GM12878 (cell line): Measurements from ENCODE around the gene USP46. TPM values are rescaled to one million over a fixed set of nuclear protein-coding genes. Genes with fewer than 3 reads are reported as not detected.

Source experiments
- ATAC-seq: fragments of 200-7000 bp; cut with Tn5 transposase; 3 replicates; pipeline ENCODE4 v1.9.1; 2020; ENCODE audit warnings: mild to moderate bottlenecking, moderate library complexity
- BruUV-seq: library from RNA; stranded (reverse); fragments of 400-500 nt; replicated peaks from 2 replicates; lab custom pipeline; 2021; lab: Mats Ljungman, UMichigan
- CTCF ChIA-PET: fragments of 300-600 bp; sonication (Branson Sonifier 250); formaldehyde crosslinking; extraction: SDS; loops from one replicate; lab custom pipeline; 2021; ENCODE audit warnings: inconsistent platforms; lab: Yijun Ruan, JAX
- POLR2A ChIA-PET: fragments of 350-600 bp; formaldehyde crosslinking; extraction: SDS; loops from one replicate; lab custom pipeline; 2021; ENCODE audit warnings: inconsistent platforms; lab: Charles Lee
- RAD21 ChIA-PET: fragments of 300-600 bp; sonication (Branson Sonifier 250); formaldehyde crosslinking; loops from one replicate; lab custom pipeline; 2023; ENCODE audit warnings: antibody characterized with exemption; ENCODE audit not compliant: unreplicated experiment; lab: Charles Lee
- SMC1A ChIA-PET: fragments of 300-600 bp; sonication (Branson Sonifier 250); formaldehyde crosslinking; loops from one replicate; lab custom pipeline; 2023; ENCODE audit not compliant: unreplicated experiment, uncharacterized antibody; lab: Charles Lee
- DNase-seq: peaks from one replicate; pipeline ENCODE4 v3.0.0-alpha.2; 2011; ENCODE audit warnings: low read depth, low spot score
- FAIRE-seq: peaks from 3 replicates; lab custom pipeline; 2011; peaks lifted over from hg19 to GRCh38; lab: Jason Lieb, UNC
- H2AFZ ChIP-seq: 2 replicates; pipeline ENCODE4 v1.6.0; 2011; ENCODE audit warnings: low read depth, low read length, control low read depth; ENCODE audit not compliant: control insufficient read depth
- H3K27ac ChIP-seq: 2 replicates; pipeline ENCODE4 v1.5.1; 2011; ENCODE audit warnings: control low read depth; ENCODE audit not compliant: control insufficient read depth, insufficient read depth
- H3K27me3 ChIP-seq, 2 experiments: replicated peaks in 1 of 2; 2 replicates each; pipeline versions ENCODE4 v1.6.0 to v1.6.1; 2011; ENCODE audit warnings: low read length in 1 of 2; ENCODE audit not compliant: control insufficient read depth in 2 of 2, insufficient read depth in 2 of 2
- H3K36me3 ChIP-seq, 2 experiments: 2 replicates each; pipeline ENCODE4 v1.5.1; 2011; ENCODE audit warnings: low read length in 1 of 2; ENCODE audit not compliant: control insufficient read depth in 2 of 2, insufficient read depth in 2 of 2
- H3K4me1 ChIP-seq: 2 replicates; pipeline ENCODE4 v1.6.1; 2011; ENCODE audit warnings: mild to moderate bottlenecking, low read length, moderate library complexity, mixed read lengths; ENCODE audit not compliant: control insufficient read depth, insufficient read depth
- H3K4me2 ChIP-seq: 2 replicates; pipeline ENCODE4 v1.6.0; 2011; ENCODE audit warnings: control low read depth; ENCODE audit not compliant: control insufficient read depth, insufficient read depth
- H3K4me3 ChIP-seq: fragments of 200-600 bp; sonication (generic); 2 replicates; pipeline ENCODE4 v1.5.1; 2016
- H3K79me2 ChIP-seq: 2 replicates; pipeline ENCODE4 v1.6.0; 2011; ENCODE audit warnings: low read length; ENCODE audit not compliant: control insufficient read depth, insufficient read depth
- H3K9ac ChIP-seq: 2 replicates; pipeline ENCODE4 v1.8.0; 2011; ENCODE audit warnings: low read length, control low read depth, mixed read lengths; ENCODE audit not compliant: control insufficient read depth, insufficient read depth
- H3K9me3 ChIP-seq: replicated peaks from 3 replicates; pipeline ENCODE4 v1.5.1; 2011; ENCODE audit warnings: mild to moderate bottlenecking, low read length; ENCODE audit not compliant: control insufficient read depth, insufficient read depth
- H4K20me1 ChIP-seq: 2 replicates; pipeline ENCODE4 v1.6.0; 2011; ENCODE audit not compliant: control insufficient read depth, insufficient read depth
- DPF2 ChIP-seq: fragments of 450-650 bp; IDR thresholded peaks from 2 replicates; pipeline ENCODE4 v1.6.1; 2017; ENCODE audit warnings: mild to moderate bottlenecking
- RAD21 ChIP-seq: IDR thresholded peaks from 2 replicates; pipeline ENCODE4 v1.6.1; 2011; ENCODE audit warnings: mild to moderate bottlenecking, low read depth, low read length, moderate library complexity; ENCODE audit not compliant: insufficient read depth
- RFX5 ChIP-seq: IDR thresholded peaks from 2 replicates; pipeline ENCODE4 v1.6.1; 2011; ENCODE audit warnings: low read depth, low read length, improper control_type of control experiment
- SMARCA5 ChIP-seq: fragments of 450-650 bp; IDR thresholded peaks from 2 replicates; pipeline ENCODE4 v1.6.1; 2017; ENCODE audit warnings: mild to moderate bottlenecking
- SP1 ChIP-seq: IDR thresholded peaks from one replicate; pipeline ENCODE4 v1.6.1; 2011; ENCODE audit warnings: low read depth, low read length
- WGBS: methylation state at CpG from one replicate; pipeline ENCODE4 v1.1.6; 2016; ENCODE audit warnings: low lambda C conversion rate; ENCODE audit not compliant: insufficient replicate concordance, insufficient coverage; ENCODE audit errors: missing lambda C conversion rate; 5-methylcytosine and 5-hydroxymethylcytosine counted together
- in situ Hi-C: fragments of 300-500 bp; cut with MboI; formaldehyde crosslinking; loops from 9 replicates; pipeline ENCODE4 v1.14.3; 2018; ENCODE audit warnings: mixed read lengths
- intact Hi-C: fragments of 100-400 bp; cut with micrococcal nuclease; formaldehyde crosslinking; loops from one replicate; pipeline ENCODE4 v1.14.2; 2022; ENCODE audit not compliant: unreplicated experiment
- polyA plus RNA-seq, 11 experiments: library from polyadenylated mRNA; depleted of rRNA in 4 of 11; unstranded in 6 of 11; stranded (reverse) in 5 of 11; fragments of >200 nt; fragmentation: Nextera tagmentation in 4 of 11; fragmentation: Illumina TruSeq in 1 of 11; extraction: Ambion mirVana in 4 of 11; extraction: Trizol in 1 of 11; gene quantifications; 1 replicate in 1 of 11; 2 replicates in 10 of 11; pipeline versions ENCODE4 v1.2.1 to v1.2.3, GENCODE V29; 2011 to 2016; ENCODE audit warnings: inconsistent platforms in 2 of 11, missing spikeins in 2 of 11, low read depth in 1 of 11
- total RNA-seq, 4 experiments: library from RNA; depleted of rRNA in 3 of 4; stranded (reverse); fragments of >200 nt in 3 of 4; fragmentation: Illumina TruSeq in 1 of 4; extraction: Trizol in 1 of 4; gene quantifications; 2 replicates each; pipeline versions ENCODE4 v1.2.1 to v1.2.3, GENCODE V29; 2013 to 2021
- TF ChIP-seq, protein P1 (sequence below): fragments of 450-650 bp; formaldehyde crosslinking; IDR thresholded peaks from 2 replicates; pipeline ENCODE4 v1.4.0; 2020; ENCODE audit warnings: mild to moderate bottlenecking, moderate library complexity
- TF ChIP-seq, protein P2 (sequence below): IDR thresholded peaks from 2 replicates; pipeline ENCODE4 v1.6.1; 2011; ENCODE audit warnings: low read depth, low read length, improper control_type of control experiment, borderline replicate concordance
- TF ChIP-seq, protein P3 (sequence below): fragments of 150-350 bp; IDR thresholded peaks from 2 replicates; pipeline ENCODE4 v1.6.1; 2014; ENCODE audit warnings: mild to moderate bottlenecking, low read depth, low read length
- TF ChIP-seq, protein P4 (sequence below): fragments of 450-650 bp; IDR thresholded peaks from 2 replicates; pipeline ENCODE4 v1.6.1; 2017; ENCODE audit warnings: mild to moderate bottlenecking, low read depth, inconsistent platforms; ENCODE audit not compliant: poor library complexity, severe bottlenecking
- TF ChIP-seq, protein P5 (sequence below): IDR thresholded peaks from 2 replicates; pipeline ENCODE4 v1.6.1; 2012; ENCODE audit warnings: low read depth, low read length, improper control_type of control experiment
- TF ChIP-seq, protein P6 (sequence below), 3 experiments: IDR thresholded peaks in 2 of 3; conservative IDR thresholded peaks in 1 of 3; 2 replicates each; pipeline ENCODE4 v1.5.1; 2011; ENCODE audit warnings: low read depth in 3 of 3, low read length in 3 of 3, mild to moderate bottlenecking in 3 of 3, control low read depth in 2 of 3, moderate library complexity in 2 of 3, inconsistent platforms in 1 of 3, mixed read lengths in 1 of 3; ENCODE audit not compliant: control insufficient read depth in 2 of 3, insufficient read depth in 1 of 3; ENCODE audit errors: extremely low read depth in 1 of 3

The USP46 gene
- total and polyA plus RNA-seq, 10 of the 15 experiments (the other 5 are each of a cell fraction or from before 2014, with no cell fraction given), result 5.3 to 20.1 (median 12.0) TPM

DNA sequence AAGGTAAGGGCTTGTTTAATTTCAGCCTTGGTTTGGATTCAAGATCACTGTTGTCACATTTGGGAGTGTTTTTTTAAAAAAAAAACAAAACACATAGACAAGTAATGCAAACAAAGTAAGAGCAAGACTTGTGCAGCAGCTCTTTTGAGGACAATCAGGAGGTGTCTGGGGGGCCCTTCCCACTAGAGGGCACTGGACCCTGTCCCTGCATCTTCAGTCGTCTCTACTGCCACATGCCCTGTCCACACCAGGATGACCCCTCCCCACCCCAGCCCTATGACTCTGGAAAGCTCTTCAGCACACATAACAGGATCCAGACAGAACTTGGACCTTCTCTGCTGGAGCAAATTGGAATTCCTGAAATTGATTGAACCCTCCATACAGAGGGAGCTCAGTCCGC, 71.0 kb downstream of the USP46 start:
- peak; percentile 56 for FAIRE-seq
- TF ChIP-seq RFX5 (no peak), SP1 (no peak), DPF2 (no peak), SMARCA5 (no peak), RAD21 (peak; percentile 68)
- TF ChIP-seq, protein P1, sequence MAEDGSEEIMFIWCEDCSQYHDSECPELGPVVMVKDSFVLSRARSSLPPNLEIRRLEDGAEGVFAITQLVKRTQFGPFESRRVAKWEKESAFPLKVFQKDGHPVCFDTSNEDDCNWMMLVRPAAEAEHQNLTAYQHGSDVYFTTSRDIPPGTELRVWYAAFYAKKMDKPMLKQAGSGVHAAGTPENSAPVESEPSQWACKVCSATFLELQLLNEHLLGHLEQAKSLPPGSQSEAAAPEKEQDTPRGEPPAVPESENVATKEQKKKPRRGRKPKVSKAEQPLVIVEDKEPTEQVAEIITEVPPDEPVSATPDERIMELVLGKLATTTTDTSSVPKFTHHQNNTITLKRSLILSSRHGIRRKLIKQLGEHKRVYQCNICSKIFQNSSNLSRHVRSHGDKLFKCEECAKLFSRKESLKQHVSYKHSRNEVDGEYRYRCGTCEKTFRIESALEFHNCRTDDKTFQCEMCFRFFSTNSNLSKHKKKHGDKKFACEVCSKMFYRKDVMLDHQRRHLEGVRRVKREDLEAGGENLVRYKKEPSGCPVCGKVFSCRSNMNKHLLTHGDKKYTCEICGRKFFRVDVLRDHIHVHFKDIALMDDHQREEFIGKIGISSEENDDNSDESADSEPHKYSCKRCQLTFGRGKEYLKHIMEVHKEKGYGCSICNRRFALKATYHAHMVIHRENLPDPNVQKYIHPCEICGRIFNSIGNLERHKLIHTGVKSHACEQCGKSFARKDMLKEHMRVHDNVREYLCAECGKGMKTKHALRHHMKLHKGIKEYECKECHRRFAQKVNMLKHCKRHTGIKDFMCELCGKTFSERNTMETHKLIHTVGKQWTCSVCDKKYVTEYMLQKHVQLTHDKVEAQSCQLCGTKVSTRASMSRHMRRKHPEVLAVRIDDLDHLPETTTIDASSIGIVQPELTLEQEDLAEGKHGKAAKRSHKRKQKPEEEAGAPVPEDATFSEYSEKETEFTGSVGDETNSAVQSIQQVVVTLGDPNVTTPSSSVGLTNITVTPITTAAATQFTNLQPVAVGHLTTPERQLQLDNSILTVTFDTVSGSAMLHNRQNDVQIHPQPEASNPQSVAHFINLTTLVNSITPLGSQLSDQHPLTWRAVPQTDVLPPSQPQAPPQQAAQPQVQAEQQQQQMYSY (CRISPR knock-in tag), result no peak
- TF ChIP-seq, protein P2, sequence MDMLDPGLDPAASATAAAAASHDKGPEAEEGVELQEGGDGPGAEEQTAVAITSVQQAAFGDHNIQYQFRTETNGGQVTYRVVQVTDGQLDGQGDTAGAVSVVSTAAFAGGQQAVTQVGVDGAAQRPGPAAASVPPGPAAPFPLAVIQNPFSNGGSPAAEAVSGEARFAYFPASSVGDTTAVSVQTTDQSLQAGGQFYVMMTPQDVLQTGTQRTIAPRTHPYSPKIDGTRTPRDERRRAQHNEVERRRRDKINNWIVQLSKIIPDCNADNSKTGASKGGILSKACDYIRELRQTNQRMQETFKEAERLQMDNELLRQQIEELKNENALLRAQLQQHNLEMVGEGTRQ, result no peak
- TF ChIP-seq, protein P3, sequence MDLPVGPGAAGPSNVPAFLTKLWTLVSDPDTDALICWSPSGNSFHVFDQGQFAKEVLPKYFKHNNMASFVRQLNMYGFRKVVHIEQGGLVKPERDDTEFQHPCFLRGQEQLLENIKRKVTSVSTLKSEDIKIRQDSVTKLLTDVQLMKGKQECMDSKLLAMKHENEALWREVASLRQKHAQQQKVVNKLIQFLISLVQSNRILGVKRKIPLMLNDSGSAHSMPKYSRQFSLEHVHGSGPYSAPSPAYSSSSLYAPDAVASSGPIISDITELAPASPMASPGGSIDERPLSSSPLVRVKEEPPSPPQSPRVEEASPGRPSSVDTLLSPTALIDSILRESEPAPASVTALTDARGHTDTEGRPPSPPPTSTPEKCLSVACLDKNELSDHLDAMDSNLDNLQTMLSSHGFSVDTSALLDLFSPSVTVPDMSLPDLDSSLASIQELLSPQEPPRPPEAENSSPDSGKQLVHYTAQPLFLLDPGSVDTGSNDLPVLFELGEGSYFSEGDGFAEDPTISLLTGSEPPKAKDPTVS, result no peak
- TF ChIP-seq, protein P4, sequence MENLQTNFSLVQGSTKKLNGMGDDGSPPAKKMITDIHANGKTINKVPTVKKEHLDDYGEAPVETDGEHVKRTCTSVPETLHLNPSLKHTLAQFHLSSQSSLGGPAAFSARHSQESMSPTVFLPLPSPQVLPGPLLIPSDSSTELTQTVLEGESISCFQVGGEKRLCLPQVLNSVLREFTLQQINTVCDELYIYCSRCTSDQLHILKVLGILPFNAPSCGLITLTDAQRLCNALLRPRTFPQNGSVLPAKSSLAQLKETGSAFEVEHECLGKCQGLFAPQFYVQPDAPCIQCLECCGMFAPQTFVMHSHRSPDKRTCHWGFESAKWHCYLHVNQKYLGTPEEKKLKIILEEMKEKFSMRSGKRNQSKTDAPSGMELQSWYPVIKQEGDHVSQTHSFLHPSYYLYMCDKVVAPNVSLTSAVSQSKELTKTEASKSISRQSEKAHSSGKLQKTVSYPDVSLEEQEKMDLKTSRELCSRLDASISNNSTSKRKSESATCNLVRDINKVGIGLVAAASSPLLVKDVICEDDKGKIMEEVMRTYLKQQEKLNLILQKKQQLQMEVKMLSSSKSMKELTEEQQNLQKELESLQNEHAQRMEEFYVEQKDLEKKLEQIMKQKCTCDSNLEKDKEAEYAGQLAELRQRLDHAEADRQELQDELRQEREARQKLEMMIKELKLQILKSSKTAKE, result no peak
- TF ChIP-seq, protein P5, sequence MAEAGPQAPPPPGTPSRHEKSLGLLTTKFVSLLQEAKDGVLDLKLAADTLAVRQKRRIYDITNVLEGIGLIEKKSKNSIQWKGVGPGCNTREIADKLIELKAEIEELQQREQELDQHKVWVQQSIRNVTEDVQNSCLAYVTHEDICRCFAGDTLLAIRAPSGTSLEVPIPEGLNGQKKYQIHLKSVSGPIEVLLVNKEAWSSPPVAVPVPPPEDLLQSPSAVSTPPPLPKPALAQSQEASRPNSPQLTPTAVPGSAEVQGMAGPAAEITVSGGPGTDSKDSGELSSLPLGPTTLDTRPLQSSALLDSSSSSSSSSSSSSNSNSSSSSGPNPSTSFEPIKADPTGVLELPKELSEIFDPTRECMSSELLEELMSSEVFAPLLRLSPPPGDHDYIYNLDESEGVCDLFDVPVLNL, result no peak
- TF ChIP-seq, protein P6, sequence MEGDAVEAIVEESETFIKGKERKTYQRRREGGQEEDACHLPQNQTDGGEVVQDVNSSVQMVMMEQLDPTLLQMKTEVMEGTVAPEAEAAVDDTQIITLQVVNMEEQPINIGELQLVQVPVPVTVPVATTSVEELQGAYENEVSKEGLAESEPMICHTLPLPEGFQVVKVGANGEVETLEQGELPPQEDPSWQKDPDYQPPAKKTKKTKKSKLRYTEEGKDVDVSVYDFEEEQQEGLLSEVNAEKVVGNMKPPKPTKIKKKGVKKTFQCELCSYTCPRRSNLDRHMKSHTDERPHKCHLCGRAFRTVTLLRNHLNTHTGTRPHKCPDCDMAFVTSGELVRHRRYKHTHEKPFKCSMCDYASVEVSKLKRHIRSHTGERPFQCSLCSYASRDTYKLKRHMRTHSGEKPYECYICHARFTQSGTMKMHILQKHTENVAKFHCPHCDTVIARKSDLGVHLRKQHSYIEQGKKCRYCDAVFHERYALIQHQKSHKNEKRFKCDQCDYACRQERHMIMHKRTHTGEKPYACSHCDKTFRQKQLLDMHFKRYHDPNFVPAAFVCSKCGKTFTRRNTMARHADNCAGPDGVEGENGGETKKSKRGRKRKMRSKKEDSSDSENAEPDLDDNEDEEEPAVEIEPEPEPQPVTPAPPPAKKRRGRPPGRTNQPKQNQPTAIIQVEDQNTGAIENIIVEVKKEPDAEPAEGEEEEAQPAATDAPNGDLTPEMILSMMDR (IDR thresholded peaks at IDR 0.05 in 2 of 3, conservative IDR thresholded peaks at IDR 0.05 in 1 of 3; ENCODE audit: control insufficient read depth in 2 of 3, extremely low read depth in 1 of 3, insufficient read depth in 1 of 3, low read depth in 3 of 3, low read length in 3 of 3), result peak; percentile 54 to 69 (median 56)

More for the DNA sequence above, 71.0 kb downstream of the USP46 start:
- no peak for DNase-seq
- H3K9ac ChIP-seq, result no peak overlapping the region
- no peaks in the 10 kb centered on the region for H4K20me1 ChIP-seq
- H3K9me3 ChIP-seq, result no peaks in the 10 kb centered on the region
- intact Hi-C loops, result loop anchor here (1.0 to 10.0 kb wide), 3 partner anchors 77 to 394 kb away; no protein-coding TSS in a partner anchor
- H3K4me1 ChIP-seq, result no peaks in the 10 kb centered on the region
- no peak overlapping the region for H3K27ac ChIP-seq
- H3K4me2 ChIP-seq, result no peak overlapping the region
- BruUV-seq, result no TSS peak
- no peaks in the 10 kb centered on the region for H3K36me3 ChIP-seq
- in situ Hi-C loops, result no loop called here
- CTCF ChIA-PET, result interaction anchor here (0.6 to 6.2 kb wide), 17 partner anchors 18 to 426 kb away, joined by 3 to 29 read pairs (median 4); no protein-coding TSS in a partner anchor
- H3K27me3 ChIP-seq, result no peaks in the 10 kb centered on the region
- POLR2A ChIA-PET, result no interaction called here
- 50% methylated on average over 2 of the region's 2 CpGs for WGBS
- RAD21 ChIA-PET, result interaction anchor here (0.6 to 2.4 kb wide), 9 partner anchors 43 to 396 kb away, joined by 3 to 16 read pairs (median 4); no protein-coding TSS in a partner anchor
- H3K4me3 ChIP-seq, result no peak overlapping the region
- H2AFZ ChIP-seq, result no peak overlapping the region
- ATAC-seq, result peak; percentile 92
- no peaks in the 10 kb centered on the region for H3K79me2 ChIP-seq
- SMC1A ChIA-PET, result interaction anchor here (1.1 to 1.8 kb wide), 5 partner anchors 11 to 395 kb away, joined by 3 to 9 read pairs (median 4); no protein-coding TSS in a partner anchor
